Ovary (tissue), 9 donors: ENCODE data around the gene PEX10. TPM values are rescaled to one million over a fixed set of nuclear protein-coding genes. Genes with fewer than 3 reads are reported as not detected.

Experiments
- DNase-seq, 5 donors: peaks; one replicate each; pipeline ENCODE4 v3.0.0-alpha.2; 2019 to 2020
- H3K27ac ChIP-seq, 2 donors: fragments of 200-600 bp; one replicate each; pipeline versions ENCODE4 v1.5.1 to v1.8.0; 2019 to 2022
- H3K27me3 ChIP-seq: fragments of 200-600 bp; one replicate; pipeline ENCODE4 v1.8.0; 2022
- H3K36me3 ChIP-seq: fragments of 200-600 bp; sonication (generic); one replicate; pipeline ENCODE4 v1.5.1; 2019
- H3K4me1 ChIP-seq: one replicate; pipeline ENCODE4 v1.8.1; 2013; ENCODE audit warnings: mild to moderate bottlenecking, moderate library complexity; ENCODE audit not compliant: insufficient read depth
- H3K4me3 ChIP-seq: fragments of 200-600 bp; sonication (generic); one replicate; pipeline ENCODE4 v1.5.1; 2017
- H3K9me3 ChIP-seq, 2 donors: fragments of 200-600 bp in 1 of 2; sonication (generic) in 1 of 2; one replicate each; pipeline versions ENCODE4 v1.5.1 to v1.8.1; 2013 to 2019; ENCODE audit warnings: mild to moderate bottlenecking in 1 of 2, moderate library complexity in 1 of 2
- EP300 ChIP-seq: sonication (generic); formaldehyde crosslinking; IDR thresholded peaks from one replicate; pipeline ENCODE4 v1.6.1; 2017; ENCODE audit warnings: antibody characterized with exemption
- POLR2A ChIP-seq: fragments of 450-650 bp; IDR thresholded peaks from one replicate; pipeline ENCODE4 v1.6.1; 2017; ENCODE audit warnings: antibody characterized with exemption, mild to moderate bottlenecking, moderate library complexity
- WGBS, 3 donors: extraction: QIAGEN DNeasy Blood & Tissue Kit in 1 of 3; methylation state at CpG; one replicate each; pipeline versions ENCODE4 v1.1.5 to v1.1.7; 2013 to 2017; 5-methylcytosine and 5-hydroxymethylcytosine counted together
- intact Hi-C, 4 donors: fragments of 100-400 bp; cut with DNase I; formaldehyde crosslinking; loops; one replicate each; pipeline versions ENCODE4 v1.11.0 to v1.15.1; 2022 to 2023
- polyA plus RNA-seq, 2 donors: library from polyadenylated mRNA; stranded (reverse); fragments of 200-250 nt in 1 of 2; fragments of 350-450 nt in 1 of 2; fragmentation: Illumina TruSeq in 1 of 2; extraction: RNeasy Lipid Tissue Mini Kit (QIAGEN cat#74804) in 1 of 2; gene quantifications; one replicate each; pipeline ENCODE4 v1.2.3, GENCODE V29; 2013 to 2014
- total RNA-seq, 7 donors: library from RNA; depleted of rRNA in 2 of 7; stranded (reverse); fragments of >200 nt in 2 of 7; fragmentation: NEBNext Ultra II Directional in 3 of 7; extraction: Animal tissue kit (Norgen Biotek cat#: 25700) in 3 of 7; gene quantifications; one replicate each; pipeline versions ENCODE4 v1.1.0 to v1.2.4, GENCODE V29; 2016 to 2023
- TF ChIP-seq, protein P1 (sequence below), 3 donors: fragments of 450-650 bp in 2 of 3; fragments of 200-600 bp in 1 of 3; IDR thresholded peaks; one replicate each; pipeline versions ENCODE4 v1.5.1 to v1.8.0; 2016 to 2022; ENCODE audit warnings: antibody characterized with exemption in 3 of 3, mild to moderate bottlenecking in 1 of 3
- donor health status: DM: no; HTN: no; CAD: no; lungs with moderate emphysema.
- donor health status: DM: no; HTN: no; CAD: no.
- donor health status: Bipolar disorder and iron deficiency.
- donor health status: DM: yes; HTN: yes; CAD: no.
- donor health status: DM: no; HTN: no; CAD: no.
- donor health status: DM: yes; HTN: yes; CAD: no.

The PEX10 gene
- total and polyA plus RNA-seq, 9 donors, result 14.4 to 25.9 (median 19.3) TPM

DNA sequence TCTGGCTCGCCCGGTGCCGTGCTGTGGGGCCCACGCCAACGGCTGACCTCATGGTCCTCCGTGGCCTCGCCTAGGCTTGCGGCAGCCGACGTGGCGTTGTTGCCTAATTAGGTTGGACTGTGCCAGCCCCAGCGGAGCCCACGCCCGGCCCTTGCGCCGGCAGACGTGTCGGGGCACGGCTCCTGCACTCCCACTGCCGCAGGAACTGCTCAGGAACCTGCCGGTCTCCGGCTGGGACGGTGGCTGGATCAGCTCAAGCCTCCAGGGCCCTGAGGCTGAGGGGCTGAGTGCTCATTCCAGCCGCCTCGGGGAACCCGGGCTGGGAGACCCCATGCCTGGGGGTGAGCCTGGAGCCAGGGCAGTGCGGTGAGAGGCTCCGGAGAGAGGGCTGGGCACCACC, 16.1 kb upstream of the PEX10 start:
- TF ChIP-seq, protein P1, sequence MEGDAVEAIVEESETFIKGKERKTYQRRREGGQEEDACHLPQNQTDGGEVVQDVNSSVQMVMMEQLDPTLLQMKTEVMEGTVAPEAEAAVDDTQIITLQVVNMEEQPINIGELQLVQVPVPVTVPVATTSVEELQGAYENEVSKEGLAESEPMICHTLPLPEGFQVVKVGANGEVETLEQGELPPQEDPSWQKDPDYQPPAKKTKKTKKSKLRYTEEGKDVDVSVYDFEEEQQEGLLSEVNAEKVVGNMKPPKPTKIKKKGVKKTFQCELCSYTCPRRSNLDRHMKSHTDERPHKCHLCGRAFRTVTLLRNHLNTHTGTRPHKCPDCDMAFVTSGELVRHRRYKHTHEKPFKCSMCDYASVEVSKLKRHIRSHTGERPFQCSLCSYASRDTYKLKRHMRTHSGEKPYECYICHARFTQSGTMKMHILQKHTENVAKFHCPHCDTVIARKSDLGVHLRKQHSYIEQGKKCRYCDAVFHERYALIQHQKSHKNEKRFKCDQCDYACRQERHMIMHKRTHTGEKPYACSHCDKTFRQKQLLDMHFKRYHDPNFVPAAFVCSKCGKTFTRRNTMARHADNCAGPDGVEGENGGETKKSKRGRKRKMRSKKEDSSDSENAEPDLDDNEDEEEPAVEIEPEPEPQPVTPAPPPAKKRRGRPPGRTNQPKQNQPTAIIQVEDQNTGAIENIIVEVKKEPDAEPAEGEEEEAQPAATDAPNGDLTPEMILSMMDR (IDR thresholded peaks at IDR 0.05), result no peak
- Histone ChIP-seq H3K27me3 (no peaks in the 10 kb centered on the region), H3K4me3 (no peak overlapping the region), H3K9me3 (peaks cover 0 to 11% of the 10 kb centered on the region in 2 donors), H3K27ac (no peak overlapping the region), H3K36me3 (no peaks in the 10 kb centered on the region), H3K4me1 (no peaks in the 10 kb centered on the region)
- DNase-seq, result no peak
- intact Hi-C loops, result no loop called here
- 85 to 90% (median 90%) methylated on average over 22 to 28 of the region's 28 CpGs for WGBS, 3 donors

DNA sequence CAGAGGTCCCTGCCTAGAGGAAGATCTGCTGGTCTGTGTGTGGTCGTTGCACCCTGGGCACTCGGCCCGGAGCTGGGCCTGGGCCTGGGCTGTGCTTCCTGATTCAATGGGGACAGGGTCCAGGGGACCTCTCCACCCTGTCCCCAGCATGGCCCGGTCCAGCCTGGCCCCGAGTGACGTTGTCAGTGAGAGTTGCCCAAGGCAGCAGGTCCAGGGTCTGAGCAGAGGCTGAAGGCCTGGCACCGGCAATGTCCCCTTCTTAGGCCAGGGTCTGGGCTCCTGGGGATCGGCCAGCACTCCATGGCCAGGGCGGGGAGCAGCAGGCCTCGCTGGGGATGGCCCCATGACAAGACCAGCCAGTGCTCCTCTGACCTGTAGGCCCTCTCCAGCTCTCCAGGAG, 15.6 kb upstream of the PEX10 start:
- Histone ChIP-seq H3K9me3 (peaks cover 0 to 15% of the 10 kb centered on the region in 2 donors), H3K27ac (no peak overlapping the region), H3K27me3 (no peaks in the 10 kb centered on the region), H3K4me1 (no peaks in the 10 kb centered on the region), H3K36me3 (no peaks in the 10 kb centered on the region), H3K4me3 (no peak overlapping the region)
- intact Hi-C loops, result no loop called here
- no peak for DNase-seq
- WGBS, 3 donors, result 78 to 86% (median 78%) methylated on average over 10 of the region's 10 CpGs
- TF ChIP-seq, protein P1 (IDR thresholded peaks at IDR 0.05), result no peak
- TF ChIP-seq POLR2A (no peak), EP300 (no peak)

- no peaks in the 10 kb centered on the region for H3K4me1 ChIP-seq
- DNase-seq, result no peak
- no peak overlapping the region for H3K4me3 ChIP-seq
- H3K9me3 ChIP-seq, result peaks cover 0 to 15% of the 10 kb centered on the region in 2 donors
- WGBS, 3 donors, result 76 to 84% (median 76%) methylated on average over 18 of the region's 18 CpGs
- intact Hi-C loops, result no loop called here
- H3K27ac ChIP-seq, result no peak overlapping the region
- H3K36me3 ChIP-seq, result no peaks in the 10 kb centered on the region
- H3K27me3 ChIP-seq, result no peaks in the 10 kb centered on the region
- TF ChIP-seq POLR2A (no peak), EP300 (no peak)
- TF ChIP-seq, protein P1 (IDR thresholded peaks at IDR 0.05), result no peak
These were observed 14.7 kb upstream of the PEX10 start for GRCh38 chr1:2427051-2427450.

DNA sequence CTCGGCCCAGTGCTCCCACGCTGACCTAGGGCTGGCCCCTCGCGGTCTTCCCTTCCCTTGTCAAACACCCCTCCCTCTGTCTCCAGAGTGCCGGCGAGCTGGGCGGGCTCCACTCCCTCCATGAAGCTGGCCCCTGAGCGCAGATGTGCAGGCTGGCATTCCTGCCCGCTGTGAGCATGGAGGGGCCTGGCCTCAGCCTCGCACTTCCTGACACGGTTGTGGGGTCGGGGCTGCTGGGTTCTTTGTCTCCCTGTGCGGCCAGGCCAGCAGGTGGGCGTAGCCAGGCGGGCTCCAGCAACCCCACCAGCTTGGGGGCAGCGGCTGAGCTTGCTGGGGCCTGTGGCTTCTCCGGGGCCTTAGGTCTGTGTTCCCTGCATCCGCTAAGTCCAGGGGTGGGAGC, 14.2 kb upstream of the PEX10 start:
- Histone ChIP-seq H3K4me3 (no peak overlapping the region), H3K4me1 (no peaks in the 10 kb centered on the region), H3K27me3 (no peaks in the 10 kb centered on the region), H3K9me3 (peaks cover 0 to 15% of the 10 kb centered on the region in 2 donors), H3K27ac (no peak overlapping the region), H3K36me3 (no peaks in the 10 kb centered on the region)
- WGBS, 3 donors, result 42 to 55% (median 43%) methylated on average over 18 of the region's 18 CpGs
- no peak for DNase-seq
- TF ChIP-seq EP300 (no peak), POLR2A (no peak)
- TF ChIP-seq, protein P1 (IDR thresholded peaks at IDR 0.05), result no peak
- intact Hi-C loops, result no loop called here

DNA sequence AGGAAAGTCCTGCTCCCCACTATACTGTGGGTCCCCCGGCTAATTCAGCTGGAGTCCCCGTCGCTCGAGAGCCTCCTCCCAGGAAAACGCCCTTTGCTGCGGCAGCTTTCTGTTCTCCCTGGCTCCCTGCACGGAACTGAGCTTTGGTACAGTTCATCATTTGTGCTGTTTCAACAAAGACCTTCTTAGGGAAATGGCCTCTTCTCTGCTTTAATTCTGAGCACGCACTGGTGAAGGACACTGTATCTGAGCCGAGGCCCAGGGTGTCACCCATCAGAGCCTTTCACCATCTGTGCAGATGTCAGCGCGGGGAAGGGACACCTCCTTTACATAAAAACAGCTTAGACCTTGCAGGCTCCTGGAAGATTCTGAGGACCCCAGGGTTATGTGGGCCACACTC, 13.5 kb upstream of the PEX10 start:
- Histone ChIP-seq H3K4me3 (no peak overlapping the region), H3K36me3 (no peaks in the 10 kb centered on the region), H3K4me1 (no peaks in the 10 kb centered on the region), H3K9me3 (peaks cover 0 to 15% of the 10 kb centered on the region in 2 donors), H3K27me3 (no peaks in the 10 kb centered on the region), H3K27ac (no peak overlapping the region)
- WGBS, 3 donors, result 47 to 62% (median 55%) methylated on average over 11 of the region's 11 CpGs
- DNase-seq, result no peak
- TF ChIP-seq, protein P1 (IDR thresholded peaks at IDR 0.05), result no peak
- no peak for TF ChIP-seq EP300
- TF ChIP-seq POLR2A, result no peak
- intact Hi-C loops, result no loop called here
